ENCODE data around the gene CGNL1. TPM values are rescaled to one million over a fixed set of nuclear protein-coding genes. Genes with fewer than 3 reads are reported as not detected.

CGNL1 gene
- total and polyA plus RNA-seq, 8 donors: 0.29 to 36.2 (median 19.5) TPM

GRCh38 chr15:57566834-57567233 lies 190.5 kb downstream of the CGNL1 start:
- intact Hi-C loops (cut with DNase I; ENCODE audit: low total_unique reads): loop anchor here (10.0 kb wide), 1 partner anchor 48 kb away; no protein-coding TSS in a partner anchor
- peak in 2 of 3 donors; percentile 19 to 21 for TF ChIP-seq POLR2AphosphoS5 (IDR thresholded peaks at IDR 0.05)
- no peak for TF ChIP-seq POLR2A (IDR thresholded peaks at IDR 0.05)
- no peak overlapping the region for H3K4me3 ChIP-seq
- H3K27me3 ChIP-seq: no peaks in the 10 kb centered on the region
- WGBS, 5 donors: 22 to 34% (median 25%) methylated on average over 4 of the region's 4 CpGs
- peaks cover 0 to 15% (median 7%) of the 10 kb centered on the region in 4 donors for H3K4me1 ChIP-seq
- H3K36me3 ChIP-seq: no peaks in the 10 kb centered on the region
- peak in 1 of 2 donors; percentile 67 for DNase-seq
- H3K9me3 ChIP-seq: no peaks in the 10 kb centered on the region
- peak overlapping the region in 1 of 5 donors; percentile 59 for H3K27ac ChIP-seq

GRCh38 chr15:57567891-57568290 lies 191.6 kb downstream of the CGNL1 start:
- WGBS, 5 donors: 74 to 89% (median 85%) methylated on average over 3 of the region's 3 CpGs
- TF ChIP-seq CTCF (IDR thresholded peaks at IDR 0.05) (no peak), EP300 (IDR thresholded peaks at IDR 0.05) (no peak), POLR2A (IDR thresholded peaks at IDR 0.05) (no peak), POLR2AphosphoS5 (IDR thresholded peaks at IDR 0.05) (no peak)
- intact Hi-C loops (cut with DNase I; ENCODE audit: low total_unique reads): loop anchor here (10.0 kb wide), 1 partner anchor 47 kb away; no protein-coding TSS in a partner anchor
- H3K4me3 ChIP-seq: no peak overlapping the region
- H3K4me1 ChIP-seq: peaks cover 0 to 15% (median 7%) of the 10 kb centered on the region in 4 donors
- no peaks in the 10 kb centered on the region for H3K36me3 ChIP-seq
- H3K27ac ChIP-seq: no peak overlapping the region
- H3K27me3 ChIP-seq: no peaks in the 10 kb centered on the region
- no peak for DNase-seq
- no peaks in the 10 kb centered on the region for H3K9me3 ChIP-seq

- Histone ChIP-seq H3K4me1 (peaks cover 0 to 15% (median 7%) of the 10 kb centered on the region in 4 donors), H3K9me3 (no peaks in the 10 kb centered on the region), H3K36me3 (no peaks in the 10 kb centered on the region), H3K4me3 (no peak overlapping the region), H3K27me3 (no peaks in the 10 kb centered on the region), H3K27ac (no peak overlapping the region)
- WGBS, 5 donors: 88 to 96% (median 92%) methylated on average over 2 of the region's 2 CpGs
- no peak for DNase-seq
- intact Hi-C loops (cut with DNase I; ENCODE audit: low total_unique reads): loop anchor here (10.0 kb wide), 1 partner anchor 47 kb away; no protein-coding TSS in a partner anchor
- TF ChIP-seq EP300 (IDR thresholded peaks at IDR 0.05) (no peak), POLR2AphosphoS5 (IDR thresholded peaks at IDR 0.05) (no peak), POLR2A (IDR thresholded peaks at IDR 0.05) (no peak), CTCF (IDR thresholded peaks at IDR 0.05) (no peak)
Observed at GRCh38 chr15:57568299-57568698, 192.0 kb downstream of the CGNL1 start.

- WGBS, 5 donors: 62 to 81% (median 75%) methylated on average over 2 of the region's 2 CpGs
- H3K27me3 ChIP-seq: no peaks in the 10 kb centered on the region
- no peaks in the 10 kb centered on the region for H3K9me3 ChIP-seq
- no peak for TF ChIP-seq POLR2AphosphoS5 (IDR thresholded peaks at IDR 0.05)
- TF ChIP-seq EP300 (IDR thresholded peaks at IDR 0.05): no peak
- H3K4me3 ChIP-seq: no peak overlapping the region
- peaks cover 0 to 11% (median 5%) of the 10 kb centered on the region in 4 donors for H3K4me1 ChIP-seq
- no peaks in the 10 kb centered on the region for H3K36me3 ChIP-seq
- DNase-seq: no peak
- no peak overlapping the region for H3K27ac ChIP-seq
- intact Hi-C loops (cut with DNase I; ENCODE audit: low total_unique reads): no loop called here
Observed at GRCh38 chr15:57570340-57570739, 194.0 kb downstream of the CGNL1 start.

- DNase-seq: no peak
- H3K27ac ChIP-seq: no peak overlapping the region
- WGBS, 5 donors: 50 to 74% (median 70%) methylated on average over 3 of the region's 3 CpGs
- H3K36me3 ChIP-seq: no peaks in the 10 kb centered on the region
- H3K9me3 ChIP-seq: no peaks in the 10 kb centered on the region
- TF ChIP-seq POLR2A (IDR thresholded peaks at IDR 0.05) (no peak), EP300 (IDR thresholded peaks at IDR 0.05) (no peak), CTCF (IDR thresholded peaks at IDR 0.05) (no peak), POLR2AphosphoS5 (IDR thresholded peaks at IDR 0.05) (no peak)
- H3K4me3 ChIP-seq: no peak overlapping the region
- peaks cover 0 to 7% (median 3%) of the 10 kb centered on the region in 4 donors for H3K4me1 ChIP-seq
- no peaks in the 10 kb centered on the region for H3K27me3 ChIP-seq
- intact Hi-C loops (cut with DNase I; ENCODE audit: low total_unique reads): no loop called here
Observed at GRCh38 chr15:57570994-57571393, 194.7 kb downstream of the CGNL1 start.
